GM18507 (cell line): ENCODE data around the gene NPSR1.

Experiments used
- DNase-seq: peaks from one replicate; pipeline ENCODE4 v3.0.0; 2011; ENCODE audit warnings: low read depth; ENCODE audit not compliant: insufficient read length; ENCODE audit errors: extremely low spot score
- FAIRE-seq: peaks from 2 replicates; lab custom pipeline; 2011; peaks lifted over from hg19 to GRCh38; lab: Jason Lieb, UNC

NPSR1 gene

DNA sequence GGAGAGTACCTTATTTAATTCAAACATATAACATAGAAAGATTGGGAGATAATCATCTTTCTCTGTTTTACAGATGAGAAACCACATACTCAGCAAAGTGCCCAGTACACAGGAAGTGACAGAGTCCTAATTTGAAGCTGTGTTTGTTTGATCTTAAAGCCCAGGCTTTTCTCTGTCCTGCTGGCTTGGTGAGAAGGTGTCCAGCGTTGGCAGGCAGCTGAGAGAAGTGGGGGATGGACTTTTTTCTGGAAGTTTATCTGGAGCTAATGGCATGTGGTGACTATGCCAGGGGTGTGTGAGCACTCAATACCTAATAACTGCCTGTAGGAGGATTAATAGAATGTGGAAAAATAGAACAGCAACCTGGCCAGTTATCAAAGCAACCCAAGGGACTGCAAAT lies 60.8 kb downstream of the NPSR1 start:
- FAIRE-seq (peak; percentile 76), DNase-seq (no peak)

DNA sequence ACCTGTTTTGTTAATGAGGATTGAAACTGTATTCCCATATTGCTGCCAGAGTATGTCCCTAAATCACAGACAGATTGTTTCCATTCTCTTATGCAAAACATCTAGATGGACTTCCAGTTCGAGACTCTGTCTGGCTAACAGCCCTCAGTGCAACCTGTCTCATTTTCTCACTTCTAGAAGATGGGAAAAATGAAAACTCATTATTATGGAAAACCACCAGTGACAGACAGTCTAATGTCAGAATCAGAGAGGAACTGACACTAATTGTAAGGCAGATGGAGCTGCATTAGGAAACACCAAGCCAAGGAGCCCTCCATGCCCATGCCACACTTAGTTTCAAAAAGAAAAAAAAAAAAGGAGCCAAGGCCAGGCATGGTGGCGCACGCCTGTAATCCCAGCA lies 61.6 kb downstream of the NPSR1 start:
- DNase-seq (no peak), FAIRE-seq (no peak)

DNA sequence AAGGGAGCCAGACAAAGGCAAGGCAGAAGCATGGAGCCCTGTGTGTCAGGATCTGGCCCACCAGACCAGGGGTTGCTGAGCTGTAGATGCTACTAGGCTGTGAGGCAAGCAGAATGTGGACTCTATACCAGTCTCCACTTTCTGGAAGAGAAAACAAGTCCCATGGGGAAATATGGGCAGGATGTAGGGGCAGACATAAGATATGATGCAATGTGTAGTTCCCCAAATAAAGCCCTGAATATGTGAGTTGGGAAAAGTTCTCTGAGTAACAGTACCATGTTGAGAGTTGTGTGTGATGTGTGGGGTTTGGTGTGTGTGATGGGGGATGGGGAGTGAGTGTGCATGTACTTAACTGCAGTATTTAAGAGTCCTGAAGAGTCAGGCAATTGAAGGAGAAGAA lies 62.3 kb downstream of the NPSR1 start:
- DNase-seq (no peak), FAIRE-seq (no peak)

DNA sequence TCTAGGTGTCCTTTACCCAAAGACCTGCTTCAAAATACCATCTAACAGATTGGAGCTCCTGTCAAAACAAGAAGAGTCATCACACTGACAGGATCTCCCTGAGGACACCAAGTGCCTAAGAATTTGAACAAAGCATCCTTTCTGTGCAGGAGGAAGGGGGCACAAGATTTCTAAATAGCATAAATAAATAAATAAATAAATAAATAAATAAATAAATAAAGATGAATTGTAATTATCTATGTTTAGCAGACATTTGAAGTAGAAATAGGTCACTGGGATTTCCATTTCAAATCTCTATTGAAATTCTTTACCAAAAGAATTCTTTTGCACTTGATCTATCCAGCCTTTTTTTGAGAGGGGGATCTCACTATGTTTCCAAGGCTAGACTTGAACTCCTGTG lies 65.3 kb downstream of the NPSR1 start:
- no peak for FAIRE-seq

DNA sequence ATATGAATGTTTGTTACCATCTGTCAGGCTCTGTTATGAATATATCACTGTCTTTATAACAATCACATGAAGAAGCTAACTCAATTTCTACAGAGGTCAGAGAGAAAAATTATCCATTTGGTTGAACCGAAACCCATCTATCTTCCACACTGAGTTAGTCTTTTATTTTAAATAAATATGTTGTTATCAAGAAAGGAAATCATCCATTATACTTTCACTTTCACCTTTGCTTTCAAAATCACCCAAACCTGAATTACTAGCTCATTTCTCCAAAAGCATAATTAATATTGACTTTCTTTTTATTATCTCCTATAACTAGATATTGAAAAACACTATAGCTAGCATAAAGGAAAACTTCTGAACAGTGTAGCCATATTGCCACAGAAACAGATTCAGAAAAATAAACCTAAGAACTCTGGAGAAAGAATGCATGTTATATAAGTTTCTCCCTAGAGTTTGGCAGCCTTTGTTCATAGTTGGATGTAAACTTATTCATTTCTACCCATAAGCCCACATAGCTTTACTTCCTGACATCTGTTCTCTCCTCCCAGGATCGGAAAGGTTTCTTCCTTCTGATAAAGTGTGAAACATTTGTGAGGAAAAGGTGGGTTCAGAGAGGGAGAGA lies 66.0 kb downstream of the NPSR1 start:
- no peak for DNase-seq
- no peak for FAIRE-seq

More for the DNA sequence above, 65.3 kb downstream of the NPSR1 start:
- no peak for DNase-seq

DNA sequence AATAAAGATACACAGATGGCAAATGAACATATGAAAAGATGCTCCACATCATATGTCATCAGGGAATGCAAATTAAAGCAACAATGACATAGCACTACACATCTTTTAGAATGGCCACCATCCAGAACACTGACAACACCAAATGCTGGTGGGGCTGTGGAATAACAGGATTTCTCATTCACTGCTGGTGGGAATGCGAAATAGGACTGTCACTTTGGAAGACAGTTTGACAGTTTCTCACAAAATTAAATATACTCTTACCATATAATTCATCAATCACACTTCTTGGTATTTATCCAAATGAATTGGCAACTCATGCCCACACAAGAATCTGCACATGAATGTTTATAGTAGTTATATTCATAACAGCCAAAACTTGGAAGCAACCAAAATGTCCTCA lies 68.2 kb downstream of the NPSR1 start:
- no peak for FAIRE-seq
- DNase-seq: no peak

DNA sequence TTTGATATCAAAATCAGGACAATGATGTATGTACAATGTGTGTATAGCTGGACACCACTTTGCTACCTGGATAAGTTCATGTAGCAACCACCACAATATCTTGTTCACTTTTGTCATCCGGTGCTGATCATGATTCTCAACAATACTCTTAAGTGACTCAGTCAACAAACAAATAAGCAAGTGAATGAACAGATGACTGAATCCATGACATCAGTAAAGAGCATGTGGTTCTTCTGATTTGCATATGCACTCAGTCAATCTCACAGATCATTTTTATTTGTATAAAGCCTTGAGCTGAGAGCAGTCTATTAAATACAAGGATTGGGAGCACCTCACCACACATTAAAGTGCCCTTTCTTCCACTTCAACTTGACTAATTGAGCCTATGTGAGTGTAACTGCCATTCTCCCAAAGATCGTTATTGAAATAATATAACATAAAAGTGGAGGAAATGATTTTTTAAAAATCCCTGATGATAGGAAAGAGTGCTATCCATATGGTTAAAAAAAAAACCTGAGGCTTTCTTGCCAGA lies 69.5 kb downstream of the NPSR1 start:
- no peak for DNase-seq
- peak; percentile 52 for FAIRE-seq

DNA sequence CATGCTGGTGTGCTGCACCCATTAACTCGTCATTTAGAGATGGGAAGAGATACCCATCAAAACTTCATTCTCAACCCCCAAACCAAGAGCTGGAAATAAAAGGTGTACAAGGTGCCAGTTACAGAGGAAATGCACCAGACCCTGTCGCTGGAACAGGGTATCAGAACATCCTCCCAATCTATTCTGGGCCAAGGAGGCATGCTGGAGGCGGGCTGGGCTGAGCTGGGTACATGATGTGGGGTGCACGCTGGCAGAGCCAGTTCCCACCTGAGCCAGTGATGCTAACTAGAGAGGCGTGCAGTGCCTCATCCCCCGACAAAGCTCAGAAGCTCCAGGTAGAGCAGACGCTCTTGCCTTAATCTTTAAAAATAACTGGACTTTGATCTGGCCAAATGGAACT lies 70.1 kb downstream of the NPSR1 start:
- DNase-seq (no peak), FAIRE-seq (no peak)

DNA sequence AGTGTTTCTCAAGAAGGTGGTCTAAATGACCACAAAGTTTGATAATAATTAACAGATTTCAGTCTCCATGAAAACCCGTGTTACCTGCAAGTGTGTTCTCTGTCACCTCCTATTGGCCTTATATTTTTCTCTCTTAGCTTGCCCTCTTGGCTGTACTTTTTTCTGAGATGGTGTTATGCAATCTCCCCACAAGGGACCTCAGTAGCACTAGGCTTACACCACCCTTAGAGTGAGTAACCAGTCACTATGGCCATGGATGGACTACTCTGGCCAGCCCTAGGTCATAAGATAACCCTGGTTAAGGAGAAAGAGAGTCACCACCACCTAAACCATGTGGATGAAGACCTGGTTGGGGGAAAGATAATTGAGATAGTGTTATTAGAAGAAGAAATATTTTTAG lies 76.8 kb downstream of the NPSR1 start:
- FAIRE-seq: peak; percentile 80
- DNase-seq: no peak

DNA sequence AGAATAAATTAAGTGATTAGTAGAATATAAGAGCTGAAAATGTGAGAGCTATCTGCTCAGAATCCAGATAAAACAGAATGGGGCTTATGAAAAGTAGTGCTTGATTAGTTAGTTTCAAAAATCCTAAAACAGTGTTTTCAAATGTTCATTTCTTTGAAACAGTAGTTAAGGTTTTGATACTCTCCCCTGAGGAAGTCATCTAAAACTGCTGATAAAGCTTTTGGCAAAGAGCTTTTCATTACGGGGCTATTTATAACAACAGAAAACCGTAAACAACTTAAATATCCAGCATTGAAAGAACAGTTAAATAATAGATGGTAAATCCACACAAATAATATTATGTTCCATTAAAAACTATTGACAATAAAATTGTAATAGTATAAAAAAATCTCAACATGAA lies 77.5 kb downstream of the NPSR1 start:
- DNase-seq (no peak), FAIRE-seq (no peak)

DNA sequence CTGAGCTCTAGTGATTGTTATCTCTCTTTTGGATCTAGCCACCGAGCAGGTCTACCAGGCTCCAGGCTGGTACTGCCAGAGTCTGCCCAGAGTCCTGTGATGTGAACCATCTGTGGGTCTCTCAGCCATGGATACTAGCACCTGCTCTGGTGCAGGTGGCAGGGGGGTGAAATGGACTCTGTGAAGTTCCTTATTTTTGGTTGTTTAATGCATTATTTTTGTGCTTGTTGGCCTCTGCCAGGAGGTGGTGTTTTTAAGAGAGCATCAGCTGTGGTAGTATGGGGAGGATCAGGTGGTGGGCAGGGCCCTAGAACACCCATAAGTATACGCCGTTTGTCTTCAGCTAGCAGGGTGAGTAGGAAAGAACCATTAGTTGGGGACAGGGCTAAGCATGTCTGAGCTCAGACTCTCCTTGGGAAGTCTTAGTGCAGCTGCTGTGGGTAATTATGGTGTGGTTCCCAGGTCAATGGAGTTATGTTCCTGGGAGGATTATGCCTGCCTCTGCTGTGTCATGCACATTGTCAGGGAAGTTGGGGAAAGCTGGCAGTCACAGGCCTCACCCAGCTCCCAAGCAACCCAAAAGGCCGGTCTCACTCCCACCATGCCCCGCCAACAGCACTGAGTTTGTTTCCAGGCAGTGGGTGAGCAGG lies 81.8 kb downstream of the NPSR1 start:
- DNase-seq: no peak
- peak; percentile 49 for FAIRE-seq

DNA sequence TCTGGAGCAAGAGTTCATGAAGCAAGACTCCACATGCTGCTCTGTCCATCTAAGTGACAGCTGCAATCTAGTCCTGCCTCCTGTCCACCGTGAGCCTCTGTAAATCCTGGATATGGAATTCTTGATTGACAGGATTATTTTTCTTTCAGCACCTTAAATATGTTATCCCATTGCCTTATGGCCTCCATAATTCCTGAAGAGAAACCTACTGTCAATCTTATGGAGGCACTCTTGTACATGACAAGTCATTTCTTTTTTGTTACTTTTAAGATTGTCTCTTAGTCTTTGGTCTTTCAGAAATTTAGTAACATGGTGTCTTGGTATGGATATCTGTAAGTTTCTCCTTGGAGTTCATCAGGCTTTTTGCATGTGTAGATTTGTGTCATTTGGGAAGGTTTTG lies 82.8 kb downstream of the NPSR1 start:
- no peak for DNase-seq
- FAIRE-seq: no peak

DNA sequence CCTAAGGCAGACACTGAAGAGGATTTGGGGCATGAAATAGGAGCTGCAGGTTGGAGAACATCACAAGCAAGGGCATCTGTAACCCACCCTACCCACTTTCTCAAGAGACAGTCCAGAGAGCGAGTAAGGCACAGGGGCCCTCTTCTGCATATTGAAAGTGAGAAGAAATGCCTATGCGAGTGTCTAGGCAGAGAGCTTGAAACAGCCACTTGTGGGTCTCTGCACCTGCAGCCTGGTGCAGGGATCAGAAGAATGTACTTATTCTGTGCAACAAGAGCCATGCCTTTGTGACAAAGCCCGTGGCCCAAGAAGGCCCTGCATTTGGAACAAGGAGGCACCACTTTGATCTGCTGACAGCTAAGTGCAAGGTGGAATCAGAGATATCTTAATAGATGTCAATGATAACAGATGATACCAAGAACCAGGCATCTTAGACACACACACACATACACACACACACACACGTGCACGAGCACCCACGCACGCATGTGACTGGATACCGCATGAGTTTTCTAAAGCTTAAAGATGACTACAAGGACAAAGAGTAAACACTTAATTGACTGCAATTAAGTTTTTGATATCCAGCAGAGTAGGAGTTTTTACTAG lies 89.3 kb downstream of the NPSR1 start:
- no peak for FAIRE-seq

DNA sequence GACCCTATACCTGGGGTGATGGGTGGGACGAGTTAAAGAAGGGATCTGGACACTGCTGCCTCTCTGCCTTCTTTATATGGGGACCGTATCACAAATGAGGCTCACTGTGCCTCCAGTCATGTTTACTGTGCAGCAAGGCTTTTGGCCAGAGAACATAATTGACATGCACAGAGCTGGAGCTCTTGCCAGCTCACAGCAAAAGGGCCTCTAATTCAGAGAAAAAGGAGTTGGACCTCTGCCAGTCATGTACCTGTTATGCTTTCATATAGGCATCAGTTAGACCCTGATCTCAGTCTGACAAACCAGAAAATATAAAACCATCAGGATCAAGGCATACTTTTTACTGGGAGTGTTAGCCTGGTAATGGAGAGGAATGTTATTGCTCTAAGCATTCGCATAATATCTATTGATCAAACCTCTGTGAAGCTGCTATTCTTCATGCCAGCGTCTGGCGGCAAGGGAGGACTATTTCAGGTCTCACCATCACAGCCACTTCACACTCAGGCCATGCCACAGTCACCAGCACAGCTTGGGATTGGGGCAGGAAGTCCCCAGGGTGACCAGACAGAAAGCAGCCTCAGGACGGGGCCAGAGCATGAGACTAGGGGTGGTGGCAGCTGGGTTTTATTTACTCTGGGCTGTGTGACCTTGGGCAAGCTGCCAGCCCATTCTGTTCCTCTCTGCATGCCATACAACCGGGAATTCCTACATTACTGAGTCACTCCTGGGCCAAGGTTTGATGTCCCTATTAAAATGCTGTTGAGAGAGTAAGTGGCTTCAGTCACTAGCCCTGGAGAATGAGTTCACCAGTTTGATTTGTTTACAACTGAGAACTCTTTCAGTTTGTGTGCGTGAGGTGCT lies 90.1 kb downstream of the NPSR1 start:
- no peak for DNase-seq
- peak; percentile 46 for FAIRE-seq

More for the DNA sequence above, 89.3 kb downstream of the NPSR1 start:
- DNase-seq: no peak

DNA sequence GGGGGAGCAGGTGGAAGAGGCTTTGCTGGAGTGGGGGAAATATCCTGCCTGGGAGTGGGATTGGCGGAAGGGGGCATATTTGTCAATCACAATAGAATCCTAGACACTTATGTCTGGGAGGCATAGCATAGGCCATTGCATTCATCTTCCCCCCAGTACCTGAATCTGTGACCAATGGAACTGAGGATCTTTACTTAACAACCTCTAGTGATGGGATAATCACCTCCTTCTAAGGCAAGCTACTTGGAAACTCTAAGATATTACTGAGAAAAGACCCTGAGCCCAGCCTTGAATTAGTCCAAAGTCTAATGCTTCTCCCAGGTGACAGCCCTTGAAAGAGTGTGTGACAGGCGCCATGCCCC lies 90.7 kb downstream of the NPSR1 start:
- FAIRE-seq (no peak), DNase-seq (no peak)

DNA sequence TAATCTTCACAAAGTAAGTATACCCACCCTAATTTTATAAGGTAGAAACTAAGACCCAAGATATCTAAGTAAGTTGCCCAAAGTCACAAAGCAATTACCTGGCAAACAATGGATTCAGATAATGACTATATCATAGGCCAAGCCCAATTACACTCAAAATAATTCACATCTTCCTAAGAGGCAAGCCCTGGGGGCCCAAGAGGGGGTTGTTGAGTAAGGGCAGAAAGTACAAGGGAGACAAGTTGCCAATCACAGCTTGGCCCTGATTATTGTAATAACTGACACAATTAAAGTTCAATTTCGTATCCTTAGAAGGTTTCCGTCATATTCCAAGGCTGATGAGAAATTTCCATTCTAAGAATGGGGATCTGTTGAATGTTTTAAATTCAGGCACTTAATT lies 91.4 kb downstream of the NPSR1 start:
- DNase-seq (no peak), FAIRE-seq (no peak)

DNA sequence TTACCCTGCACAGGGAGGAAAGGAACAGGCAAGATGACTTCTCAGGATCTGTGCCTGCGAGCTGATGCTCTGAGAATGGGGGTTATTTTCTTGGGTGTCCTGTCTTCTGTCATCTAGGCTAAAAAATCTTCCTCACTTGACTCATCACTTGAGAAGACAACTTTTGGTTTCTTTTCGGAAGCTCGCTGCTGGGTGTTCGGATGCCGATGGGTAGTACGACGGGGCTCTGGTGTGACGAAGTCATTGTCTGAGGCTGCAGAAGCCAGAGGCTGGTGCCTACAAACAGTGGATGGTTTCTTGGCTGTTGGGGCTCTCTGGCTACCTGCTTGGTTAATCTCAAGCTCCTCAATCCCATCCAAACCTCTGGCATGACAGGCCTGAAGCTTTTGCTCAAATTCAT lies 92.2 kb downstream of the NPSR1 start:
- no peak for DNase-seq
- FAIRE-seq: no peak

DNA sequence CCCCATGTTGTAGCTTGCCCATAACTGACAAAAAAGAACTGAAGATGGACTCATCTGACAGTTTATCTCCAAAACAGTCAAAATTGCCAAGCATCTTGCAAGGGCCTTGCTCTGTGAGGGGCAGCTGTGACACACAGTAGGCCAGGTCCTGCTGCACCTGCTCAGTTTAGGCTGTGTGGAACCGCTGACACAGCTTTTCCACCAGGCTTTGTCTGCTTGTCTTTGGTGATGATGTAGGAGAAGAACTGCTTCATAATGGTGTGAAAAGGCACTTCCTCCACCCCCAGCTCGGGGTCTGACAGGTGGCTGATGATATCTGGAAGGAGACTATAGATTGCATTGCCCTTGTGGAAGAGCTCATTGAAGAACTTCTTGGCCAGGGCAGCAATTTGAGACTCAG lies 92.6 kb downstream of the NPSR1 start:
- no peak for DNase-seq
- FAIRE-seq: no peak

DNA sequence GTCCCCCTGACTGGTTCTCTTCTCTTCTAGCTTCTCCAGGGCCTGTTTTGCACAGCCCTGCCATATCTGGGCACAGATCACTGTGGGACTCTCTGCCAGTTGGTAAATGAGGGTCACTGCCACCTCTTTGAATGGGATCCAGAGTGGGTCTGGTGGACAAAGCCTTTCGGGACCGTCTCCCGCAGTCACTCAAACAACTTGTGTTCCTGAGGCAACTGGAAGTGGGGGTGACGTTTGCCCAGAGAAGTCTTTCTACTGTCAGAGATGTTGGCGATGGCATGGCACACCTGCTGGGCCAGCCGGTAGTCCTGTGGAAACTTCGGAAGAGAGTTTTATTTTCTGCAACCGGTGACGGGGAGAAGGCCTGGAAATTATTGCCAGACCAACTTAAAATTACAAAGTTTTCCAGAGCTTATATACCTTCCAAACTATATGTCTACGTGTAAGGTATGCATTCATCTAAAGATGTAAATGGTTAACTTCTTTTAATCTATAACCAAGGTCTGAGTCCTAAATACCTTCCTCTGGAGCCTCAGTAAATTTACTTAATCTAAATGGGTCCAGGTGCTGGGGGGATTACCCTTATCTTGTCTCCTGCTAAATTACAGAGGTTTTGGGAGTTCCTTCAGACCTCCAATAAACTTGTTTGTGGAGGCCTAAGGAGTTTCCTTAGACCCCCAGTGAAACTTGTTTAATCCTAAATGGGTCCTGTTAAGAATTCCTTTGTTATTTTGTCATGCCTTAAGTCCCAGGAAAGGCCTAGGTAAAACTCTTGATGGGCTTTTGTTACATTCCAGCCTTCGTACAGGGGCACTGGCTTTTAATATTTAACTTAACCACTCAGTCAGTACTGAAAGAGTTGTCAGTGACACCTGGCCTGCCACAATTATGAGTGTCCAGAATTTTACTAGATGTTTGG lies 94.0 kb downstream of the NPSR1 start:
- DNase-seq (no peak), FAIRE-seq (peak; percentile 72)
